Osteoblast (primary cell): ENCODE measurements around the gene TUBB1. TPM values are rescaled to one million over a fixed set of nuclear protein-coding genes. Genes with fewer than 3 reads are reported as not detected.
A peak's percentile ranks its signal among the peaks of the same experiment; 100 is the strongest.

Experiments used
- DNase-seq: peaks from one replicate; pipeline ENCODE4 v3.0.0; 2011; ENCODE audit warnings: low spot score, mixed read lengths; ENCODE audit not compliant: insufficient read length; ENCODE audit errors: missing footprints
- H2AFZ ChIP-seq: 2 replicates; pipeline ENCODE4 v1.6.0; 2011; ENCODE audit warnings: mild to moderate bottlenecking, low read length
- H3K27ac ChIP-seq: 2 replicates; pipeline ENCODE4 v1.5.1; 2011; ENCODE audit warnings: mild to moderate bottlenecking, low read depth, low read length, moderate library complexity
- H3K27me3 ChIP-seq: 2 replicates; pipeline ENCODE4 v1.6.0; 2012; ENCODE audit warnings: mild to moderate bottlenecking, control low read depth, inconsistent platforms, low read length, moderate library complexity; ENCODE audit not compliant: insufficient read depth
- H3K36me3 ChIP-seq: 2 replicates; pipeline ENCODE4 v1.5.1; 2011; ENCODE audit warnings: mild to moderate bottlenecking, low read length, control low read depth, moderate library complexity; ENCODE audit not compliant: insufficient read depth
- H3K4me1 ChIP-seq: 2 replicates; pipeline ENCODE4 v1.5.1; 2011; ENCODE audit warnings: mild to moderate bottlenecking, low read length, control low read depth, moderate library complexity; ENCODE audit not compliant: insufficient read depth
- H3K4me2 ChIP-seq: 2 replicates; pipeline ENCODE4 v1.6.0; 2011; ENCODE audit warnings: mild to moderate bottlenecking, low read length; ENCODE audit not compliant: insufficient read depth
- H3K4me3 ChIP-seq: fragments of 200-600 bp; sonication (generic); 3 replicates; pipeline ENCODE4 v1.5.1; 2012; ENCODE audit warnings: mild to moderate bottlenecking, low read length, inconsistent platforms; ENCODE audit not compliant: insufficient read depth
- H3K79me2 ChIP-seq: 2 replicates; pipeline ENCODE4 v1.6.0; 2012; ENCODE audit warnings: mild to moderate bottlenecking, low read length, control low read depth, inconsistent platforms; ENCODE audit not compliant: insufficient read depth
- H3K9me3 ChIP-seq: 2 replicates; pipeline ENCODE4 v1.5.1; 2011; ENCODE audit warnings: low read depth, low read length, control low read depth
- H4K20me1 ChIP-seq: 2 replicates; pipeline ENCODE4 v1.6.0; 2012; ENCODE audit warnings: mild to moderate bottlenecking, low read length, control low read depth; ENCODE audit not compliant: insufficient read depth
- CTCF ChIP-seq: IDR thresholded peaks from 2 replicates; pipeline ENCODE4 v1.5.1; 2011; ENCODE audit warnings: mild to moderate bottlenecking, low read depth, low read length, moderate library complexity; ENCODE audit errors: extremely low read depth
- total RNA-seq: library from RNA; depleted of rRNA; stranded (reverse); fragments of >200 nt; gene quantifications from 2 replicates; pipeline ENCODE4 v1.2.3, GENCODE V29; 2012

TUBB1 gene
- total RNA-seq, 1 donor: not detected

- peaks cover 69% of the 10 kb centered on the region for H3K79me2 ChIP-seq
- no peak overlapping the region for H3K27ac ChIP-seq
- H3K36me3 ChIP-seq: peaks cover 35% of the 10 kb centered on the region
- H3K27me3 ChIP-seq: no peaks in the 10 kb centered on the region
- H4K20me1 ChIP-seq: peaks cover 29% of the 10 kb centered on the region
- H3K4me2 ChIP-seq: no peak overlapping the region
- no peaks in the 10 kb centered on the region for H3K9me3 ChIP-seq
- peaks cover 42% of the 10 kb centered on the region for H3K4me1 ChIP-seq
- no peak overlapping the region for H3K4me3 ChIP-seq
- no peak for TF ChIP-seq CTCF
- H2AFZ ChIP-seq: no peak overlapping the region
- DNase-seq: no peak
These were observed 6.3 kb downstream of the TUBB1 start for GRCh38 chr20:59025511-59025910.

GRCh38 chr20:59026904-59027740 lies 7.9 kb downstream of the TUBB1 start:
- Histone ChIP-seq H3K4me2 (peak overlapping the region; percentile 84), H2AFZ (no peak overlapping the region), H3K79me2 (peaks cover 84% of the 10 kb centered on the region), H3K27me3 (no peaks in the 10 kb centered on the region), H3K4me3 (peak overlapping the region; percentile 21), H3K9me3 (no peaks in the 10 kb centered on the region), H3K4me1 (peaks cover 43% of the 10 kb centered on the region), H3K27ac (peak overlapping the region; percentile 50), H3K36me3 (peaks cover 38% of the 10 kb centered on the region), H4K20me1 (peaks cover 31% of the 10 kb centered on the region)
- TF ChIP-seq CTCF: no peak
- no peak for DNase-seq

GRCh38 chr20:59027741-59028320 lies 8.6 kb downstream of the TUBB1 start:
- H3K4me1 ChIP-seq: peaks cover 44% of the 10 kb centered on the region
- peak overlapping the region; percentile 84 for H3K4me2 ChIP-seq
- peaks cover 38% of the 10 kb centered on the region for H3K36me3 ChIP-seq
- peak overlapping the region; percentile 52 for H3K27ac ChIP-seq
- no peak for TF ChIP-seq CTCF
- H3K4me3 ChIP-seq: peak overlapping the region; percentile 21
- H4K20me1 ChIP-seq: peaks cover 31% of the 10 kb centered on the region
- H3K79me2 ChIP-seq: peaks cover 84% of the 10 kb centered on the region
- H3K27me3 ChIP-seq: no peaks in the 10 kb centered on the region
- no peaks in the 10 kb centered on the region for H3K9me3 ChIP-seq
- no peak overlapping the region for H2AFZ ChIP-seq
- DNase-seq: peak; percentile 85

- H3K36me3 ChIP-seq: peaks cover 36% of the 10 kb centered on the region
- DNase-seq: no peak
- TF ChIP-seq CTCF: no peak
- no peaks in the 10 kb centered on the region for H3K27me3 ChIP-seq
- peak overlapping the region; percentile 52 for H3K27ac ChIP-seq
- H3K4me3 ChIP-seq: peak overlapping the region; percentile 61
- H3K79me2 ChIP-seq: peaks cover 78% of the 10 kb centered on the region
- peaks cover 47% of the 10 kb centered on the region for H3K4me1 ChIP-seq
- no peaks in the 10 kb centered on the region for H3K9me3 ChIP-seq
- H2AFZ ChIP-seq: no peak overlapping the region
- peak overlapping the region; percentile 84 for H3K4me2 ChIP-seq
- H4K20me1 ChIP-seq: peaks cover 31% of the 10 kb centered on the region
These were observed 9.6 kb downstream of the TUBB1 start for GRCh38 chr20:59028812-59029211.
